HG03135 (cell line): ENCODE measurements around the gene PIGU.
"Not testable (repeated sequence)": the region's sequence is repeated elsewhere in the genome, so short reads cannot be mapped to it uniquely, and the experiment has no call there.

Source experiments
- ATAC-seq: cut with Tn5 transposase; IDR thresholded peaks from one replicate; pipeline ENCODE4 v1.9.1; 2021; ENCODE audit warnings: mild to moderate bottlenecking, moderate library complexity; ENCODE audit not compliant: unreplicated experiment

PIGU gene

GRCh38 chr20:34676642-34677373 is at the start of gene PIGU:
PIGU (minus strand) TSS chr20:34677092; CDS start chr20:34677085, 7 bp downstream.
- ATAC-seq, result peak; percentile 90

- no peak for ATAC-seq
Measured at GRCh38 chr20:34724172-34724571, 47.3 kb upstream of the PIGU start.

- ATAC-seq, result not testable (repeated sequence)
Measured at GRCh38 chr20:34722560-34722959, 45.7 kb upstream of the PIGU start.

- ATAC-seq, result no peak
Measured at GRCh38 chr20:34720266-34720665, 43.4 kb upstream of the PIGU start.

GRCh38 chr20:34719242-34720017 is 42.5 kb upstream of the PIGU start:
- peak; percentile 90 for ATAC-seq

GRCh38 chr20:34717230-34718095 is 40.6 kb upstream of the PIGU start:
- ATAC-seq, result no peak

- ATAC-seq, result no peak
Measured at GRCh38 chr20:34716921-34717229, 40.0 kb upstream of the PIGU start.

- no peak for ATAC-seq
Measured at GRCh38 chr20:34715384-34715783, 38.5 kb upstream of the PIGU start.

GRCh38 chr20:34713944-34714515 is 37.1 kb upstream of the PIGU start:
- ATAC-seq, result not testable (repeated sequence)

- ATAC-seq, result no peak
Measured at GRCh38 chr20:34713194-34713943, 36.5 kb upstream of the PIGU start.

GRCh38 chr20:34712525-34713192 is 35.8 kb upstream of the PIGU start:
- no peak for ATAC-seq

- ATAC-seq, result no peak
Measured at GRCh38 chr20:34711813-34712430, 35.0 kb upstream of the PIGU start.

GRCh38 chr20:34710861-34711574 is 34.1 kb upstream of the PIGU start:
- ATAC-seq, result no peak

- ATAC-seq, result no peak
Measured at GRCh38 chr20:34710568-34710839, 33.6 kb upstream of the PIGU start.

GRCh38 chr20:34709831-34710567 is 33.1 kb upstream of the PIGU start:
- ATAC-seq, result peak; percentile 22

GRCh38 chr20:34709044-34709830 is 32.3 kb upstream of the PIGU start:
- ATAC-seq, result peak; percentile 47

GRCh38 chr20:34708621-34709043 is 31.7 kb upstream of the PIGU start:
- no peak for ATAC-seq
